ENCODE measurements around the gene FAM13A. TPM values are rescaled to one million over a fixed set of nuclear protein-coding genes. Genes with fewer than 3 reads are reported as not detected.

Gene FAM13A
- total and polyA plus RNA-seq, 2 of the 4 experiments (the other 2 are of a cell fraction): 13.1 to 22.0 TPM

DNA sequence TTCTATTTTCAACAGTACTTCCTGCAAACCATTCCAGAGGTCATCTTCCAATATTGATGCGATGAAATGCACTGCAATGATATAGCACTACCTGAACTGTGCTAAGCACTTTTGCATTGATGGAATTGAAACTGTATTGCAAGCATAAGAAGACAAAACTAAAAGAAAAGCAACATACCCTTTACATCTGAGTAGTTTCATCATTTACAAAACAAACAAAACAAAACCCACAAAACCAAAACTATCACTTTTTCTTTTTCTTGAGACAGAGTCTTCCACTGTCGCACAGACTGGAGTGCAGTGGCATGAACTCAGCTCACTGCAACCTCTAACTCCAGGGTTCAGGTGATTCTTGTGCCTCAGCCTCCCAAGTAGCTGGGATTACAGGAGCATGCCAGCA lies 239.2 kb downstream of the FAM13A start:
- DNase-seq (no peak), ATAC-seq (ENCODE audit: low read depth) (no peak)
- peaks cover 2% of the 10 kb centered on the region for H3K4me1 ChIP-seq (ENCODE audit: control insufficient read depth, insufficient read depth, low read length)
- no peak overlapping the region for H2AK5ac ChIP-seq (ENCODE audit: low read depth, low read length)
- no peak overlapping the region for H3K23ac ChIP-seq (ENCODE audit: low read depth, low read length)
- ChIA-PET POLR2A (ENCODE audit: unreplicated experiment) (no interaction called here), CTCF (interaction anchor here (0.6 to 5.6 kb wide), 7 partner anchors 8 to 265 kb away, joined by 3 to 47 read pairs (median 4); no protein-coding TSS in a partner anchor)
- TF ChIP-seq BHLHE40 (IDR thresholded peaks at IDR 0.05; ENCODE audit: low read depth, low read length) (no peak), ELK1 (IDR thresholded peaks at IDR 0.05; ENCODE audit: borderline replicate concordance, low read depth, low read length) (no peak), SMC3 (IDR thresholded peaks at IDR 0.05; ENCODE audit: low read depth, low read length) (no peak), MAFK (IDR thresholded peaks at IDR 0.05; ENCODE audit: low read depth, low read length) (no peak), CEBPB (IDR thresholded peaks at IDR 0.05; ENCODE audit: low read depth, low read length) (no peak), MXI1 (IDR thresholded peaks at IDR 0.05; ENCODE audit: borderline replicate concordance, low read depth, low read length) (no peak), MAZ (IDR thresholded peaks at IDR 0.05; ENCODE audit: borderline replicate concordance, low read depth, low read length) (no peak), CTCF (conservative IDR thresholded peaks at IDR 0.05; ENCODE audit: low read depth, low read length) (no peak)
- TF ChIP-seq, protein P1, sequence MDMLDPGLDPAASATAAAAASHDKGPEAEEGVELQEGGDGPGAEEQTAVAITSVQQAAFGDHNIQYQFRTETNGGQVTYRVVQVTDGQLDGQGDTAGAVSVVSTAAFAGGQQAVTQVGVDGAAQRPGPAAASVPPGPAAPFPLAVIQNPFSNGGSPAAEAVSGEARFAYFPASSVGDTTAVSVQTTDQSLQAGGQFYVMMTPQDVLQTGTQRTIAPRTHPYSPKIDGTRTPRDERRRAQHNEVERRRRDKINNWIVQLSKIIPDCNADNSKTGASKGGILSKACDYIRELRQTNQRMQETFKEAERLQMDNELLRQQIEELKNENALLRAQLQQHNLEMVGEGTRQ (IDR thresholded peaks at IDR 0.05; ENCODE audit: low read depth, low read length): no peak
- intact Hi-C loops (cut with micrococcal nuclease): loop anchor here (1.0 kb wide), 2 partner anchors 111 to 207 kb away; no protein-coding TSS in a partner anchor
- WGBS, 2 experiments (ENCODE audit: extremely low coverage in 2 of 2, insufficient read length in 1 of 2): no CpG with 5 or more reads among the region's 2 CpGs
- no peak overlapping the region for H2AK9ac ChIP-seq (replicated peaks; ENCODE audit: low read depth, low read length, poor library complexity)
- H3K4ac ChIP-seq (ENCODE audit: low read depth, low read length): no peak overlapping the region
- H4K91ac ChIP-seq (ENCODE audit: insufficient read depth, low read depth, low read length): no peak overlapping the region
- peaks cover 2% of the 10 kb centered on the region; the same call in 1 of the 2 replicates for H3K9me1 ChIP-seq (ENCODE audit: insufficient read depth, low read length)
- no peaks in the 10 kb centered on the region for H4K20me1 ChIP-seq (ENCODE audit: insufficient read depth, low read length)
- no peaks in the 10 kb centered on the region for H3K9me3 ChIP-seq (ENCODE audit: control insufficient read depth, insufficient read depth, low read length)
- no peak overlapping the region for H2BK15ac ChIP-seq (ENCODE audit: low read depth, low read length)
- no peaks in the 10 kb centered on the region for H3K27me3 ChIP-seq (ENCODE audit: control insufficient read depth, insufficient read depth, low read length)
- H3K4me2 ChIP-seq (ENCODE audit: low read depth, low read length): no peak overlapping the region
- H3K36me3 ChIP-seq (ENCODE audit: control insufficient read depth, insufficient read depth, low read length): no peaks in the 10 kb centered on the region
- no peak overlapping the region for H3K14ac ChIP-seq (replicated peaks; ENCODE audit: low read depth, low read length)
- H2BK5ac ChIP-seq (ENCODE audit: low read depth, low read length, poor library complexity, severe bottlenecking): no peak overlapping the region
- no peak overlapping the region for H3K9ac ChIP-seq (ENCODE audit: low read depth, low read length)
- in situ Hi-C loops (cut with MboI; ENCODE audit: low sequenced_read_pairs): loop anchor here (5.0 to 25.0 kb wide), 2 partner anchors 205 to 280 kb away; no protein-coding TSS in a partner anchor
- H3K79me1 ChIP-seq (ENCODE audit: low read depth in 1 of 2, low read length in 2 of 2): peaks cover 18 to 37% of the 10 kb centered on the region in 2 experiments
- no peak overlapping the region; the same call in 1 of the 2 replicates for H3K56ac ChIP-seq (ENCODE audit: extremely low read depth, insufficient read depth, low read length)
- no peak overlapping the region for H2AFZ ChIP-seq (replicated peaks; ENCODE audit: low read length, poor library complexity)
- no peak overlapping the region for H2BK20ac ChIP-seq (ENCODE audit: low read depth, low read length)
- H3K27ac ChIP-seq (ENCODE audit: insufficient read depth, low read length): no peak overlapping the region
- H4K5ac ChIP-seq (ENCODE audit: low read depth, low read length): no peak overlapping the region
- H3K4me3 ChIP-seq (ENCODE audit: insufficient read depth, low read depth, low read length): no peak overlapping the region
- no TSS peak for BruUV-seq (replicated peaks)
- H2BK120ac ChIP-seq (ENCODE audit: low read depth, low read length): no peak overlapping the region
- H4K8ac ChIP-seq (ENCODE audit: low read depth in 2 of 2, low read length in 2 of 2): no peak overlapping the region
- dilution Hi-C loops (cut with HindIII; ENCODE audit: low sequenced_read_pairs, unreplicated experiment): no loop called here
- H3K18ac ChIP-seq (ENCODE audit: low read depth, low read length): no peak overlapping the region

Measured in IMR-90 (cell line).